GM12878 (cell line): ENCODE results near the gene TK2. TPM values are rescaled to one million over a fixed set of nuclear protein-coding genes. Genes with fewer than 3 reads are reported as not detected.

Experiments
- ATAC-seq: fragments of 200-7000 bp; cut with Tn5 transposase; 3 replicates; pipeline ENCODE4 v1.9.1; 2020; ENCODE audit warnings: mild to moderate bottlenecking, moderate library complexity
- BruUV-seq: library from RNA; stranded (reverse); fragments of 400-500 nt; replicated peaks from 2 replicates; lab custom pipeline; 2021; lab: Mats Ljungman, UMichigan
- CTCF ChIA-PET: fragments of 300-600 bp; sonication (Branson Sonifier 250); formaldehyde crosslinking; extraction: SDS; loops from one replicate; lab custom pipeline; 2021; ENCODE audit warnings: inconsistent platforms; lab: Yijun Ruan, JAX
- POLR2A ChIA-PET: fragments of 350-600 bp; formaldehyde crosslinking; extraction: SDS; loops from one replicate; lab custom pipeline; 2021; ENCODE audit warnings: inconsistent platforms; lab: Charles Lee
- RAD21 ChIA-PET: fragments of 300-600 bp; sonication (Branson Sonifier 250); formaldehyde crosslinking; loops from one replicate; lab custom pipeline; 2023; ENCODE audit warnings: antibody characterized with exemption; ENCODE audit not compliant: unreplicated experiment; lab: Charles Lee
- SMC1A ChIA-PET: fragments of 300-600 bp; sonication (Branson Sonifier 250); formaldehyde crosslinking; loops from one replicate; lab custom pipeline; 2023; ENCODE audit not compliant: unreplicated experiment, uncharacterized antibody; lab: Charles Lee
- DNase-seq: peaks from one replicate; pipeline ENCODE4 v3.0.0-alpha.2; 2011; ENCODE audit warnings: low read depth, low spot score
- FAIRE-seq: peaks from 3 replicates; lab custom pipeline; 2011; peaks lifted over from hg19 to GRCh38; lab: Jason Lieb, UNC
- H2AFZ ChIP-seq: 2 replicates; pipeline ENCODE4 v1.6.0; 2011; ENCODE audit warnings: low read depth, low read length, control low read depth; ENCODE audit not compliant: control insufficient read depth
- H3K27ac ChIP-seq: 2 replicates; pipeline ENCODE4 v1.5.1; 2011; ENCODE audit warnings: control low read depth; ENCODE audit not compliant: control insufficient read depth, insufficient read depth
- H3K27me3 ChIP-seq, 2 experiments: replicated peaks in 1 of 2; 2 replicates each; pipeline versions ENCODE4 v1.6.0 to v1.6.1; 2011; ENCODE audit warnings: low read length in 1 of 2; ENCODE audit not compliant: control insufficient read depth in 2 of 2, insufficient read depth in 2 of 2
- H3K36me3 ChIP-seq, 2 experiments: 2 replicates each; pipeline ENCODE4 v1.5.1; 2011; ENCODE audit warnings: low read length in 1 of 2; ENCODE audit not compliant: control insufficient read depth in 2 of 2, insufficient read depth in 2 of 2
- H3K4me1 ChIP-seq: 2 replicates; pipeline ENCODE4 v1.6.1; 2011; ENCODE audit warnings: mild to moderate bottlenecking, low read length, moderate library complexity, mixed read lengths; ENCODE audit not compliant: control insufficient read depth, insufficient read depth
- H3K4me2 ChIP-seq: 2 replicates; pipeline ENCODE4 v1.6.0; 2011; ENCODE audit warnings: control low read depth; ENCODE audit not compliant: control insufficient read depth, insufficient read depth
- H3K4me3 ChIP-seq: fragments of 200-600 bp; sonication (generic); 2 replicates; pipeline ENCODE4 v1.5.1; 2016
- H3K79me2 ChIP-seq: 2 replicates; pipeline ENCODE4 v1.6.0; 2011; ENCODE audit warnings: low read length; ENCODE audit not compliant: control insufficient read depth, insufficient read depth
- H3K9ac ChIP-seq: 2 replicates; pipeline ENCODE4 v1.8.0; 2011; ENCODE audit warnings: low read length, control low read depth, mixed read lengths; ENCODE audit not compliant: control insufficient read depth, insufficient read depth
- H3K9me3 ChIP-seq: replicated peaks from 3 replicates; pipeline ENCODE4 v1.5.1; 2011; ENCODE audit warnings: mild to moderate bottlenecking, low read length; ENCODE audit not compliant: control insufficient read depth, insufficient read depth
- H4K20me1 ChIP-seq: 2 replicates; pipeline ENCODE4 v1.6.0; 2011; ENCODE audit not compliant: control insufficient read depth, insufficient read depth
- ATF2 ChIP-seq: IDR thresholded peaks from 2 replicates; pipeline ENCODE4 v1.6.1; 2012; ENCODE audit warnings: low read length, inconsistent platforms
- BCL11A ChIP-seq: IDR thresholded peaks from 2 replicates; pipeline ENCODE4 v1.6.1; 2011; ENCODE audit warnings: low read depth, low read length
- BMI1 ChIP-seq: fragments of 450-650 bp; IDR thresholded peaks from 2 replicates; pipeline ENCODE4 v1.6.1; 2016; ENCODE audit warnings: mild to moderate bottlenecking, moderate library complexity, borderline replicate concordance
- E2F8 ChIP-seq: fragments of 450-650 bp; IDR thresholded peaks from 2 replicates; pipeline ENCODE4 v1.6.1; 2018; ENCODE audit warnings: mild to moderate bottlenecking, low read depth, moderate library complexity; ENCODE audit not compliant: partially characterized antibody
- IKZF1 ChIP-seq: fragments of 450-650 bp; conservative IDR thresholded peaks from 2 replicates; pipeline ENCODE4 v1.6.1; 2017; ENCODE audit warnings: antibody characterized with exemption, mild to moderate bottlenecking
- JUNB ChIP-seq: IDR thresholded peaks from 2 replicates; pipeline ENCODE4 v1.6.1; 2016; ENCODE audit warnings: antibody characterized with exemption, mild to moderate bottlenecking
- KDM1A ChIP-seq: fragments of 200-600 bp; sonication (generic); IDR thresholded peaks from 2 replicates; pipeline ENCODE4 v1.6.1; 2016; ENCODE audit warnings: borderline replicate concordance
- LARP7 ChIP-seq: fragments of 450-650 bp; IDR thresholded peaks from 2 replicates; pipeline ENCODE4 v1.6.1; 2017; ENCODE audit warnings: mild to moderate bottlenecking
- MEF2B ChIP-seq: fragments of 450-650 bp; IDR thresholded peaks from 2 replicates; pipeline ENCODE4 v1.6.1; 2018; ENCODE audit warnings: mild to moderate bottlenecking, moderate library complexity; ENCODE audit not compliant: partially characterized antibody, poor library complexity, severe bottlenecking
- RELA ChIP-seq: fragments of 450-650 bp; IDR thresholded peaks from 2 replicates; pipeline ENCODE4 v1.8.0; 2014; ENCODE audit warnings: borderline replicate concordance; ENCODE audit not compliant: partially characterized antibody
- RFX5 ChIP-seq: IDR thresholded peaks from 2 replicates; pipeline ENCODE4 v1.6.1; 2011; ENCODE audit warnings: low read depth, low read length, improper control_type of control experiment
- SREBF1 ChIP-seq: IDR thresholded peaks from 2 replicates; pipeline ENCODE4 v1.6.1; 2012; ENCODE audit warnings: mild to moderate bottlenecking, low read length
- TCF12 ChIP-seq: IDR thresholded peaks from 2 replicates; pipeline ENCODE4 v1.6.1; 2011; ENCODE audit warnings: low read depth, mild to moderate bottlenecking, low read length
- TCF7 ChIP-seq: IDR thresholded peaks from 2 replicates; pipeline ENCODE4 v1.6.1; 2014; ENCODE audit warnings: antibody characterized with exemption, borderline replicate concordance
- USF2 ChIP-seq: IDR thresholded peaks from 2 replicates; pipeline ENCODE4 v1.6.1; 2011; ENCODE audit warnings: low read depth, low read length, improper control_type of control experiment, borderline replicate concordance
- ZBED1 ChIP-seq: IDR thresholded peaks from 2 replicates; pipeline ENCODE4 v1.6.1; 2016; ENCODE audit warnings: borderline replicate concordance
- ZNF622 ChIP-seq: fragments of 450-650 bp; IDR thresholded peaks from 2 replicates; pipeline ENCODE4 v1.6.1; 2017; ENCODE audit warnings: mild to moderate bottlenecking, inconsistent platforms
- ZSCAN29 ChIP-seq: fragments of 450-650 bp; IDR thresholded peaks from 2 replicates; pipeline ENCODE4 v1.6.1; 2017; ENCODE audit warnings: mild to moderate bottlenecking, moderate library complexity
- WGBS: methylation state at CpG from one replicate; pipeline ENCODE4 v1.1.6; 2016; ENCODE audit warnings: low lambda C conversion rate; ENCODE audit not compliant: insufficient replicate concordance, insufficient coverage; ENCODE audit errors: missing lambda C conversion rate; 5-methylcytosine and 5-hydroxymethylcytosine counted together
- in situ Hi-C: fragments of 300-500 bp; cut with MboI; formaldehyde crosslinking; loops from 9 replicates; pipeline ENCODE4 v1.14.3; 2018; ENCODE audit warnings: mixed read lengths
- intact Hi-C: fragments of 100-400 bp; cut with micrococcal nuclease; formaldehyde crosslinking; loops from one replicate; pipeline ENCODE4 v1.14.2; 2022; ENCODE audit not compliant: unreplicated experiment
- polyA plus RNA-seq, 11 experiments: library from polyadenylated mRNA; depleted of rRNA in 4 of 11; unstranded in 6 of 11; stranded (reverse) in 5 of 11; fragments of >200 nt; fragmentation: Nextera tagmentation in 4 of 11; fragmentation: Illumina TruSeq in 1 of 11; extraction: Ambion mirVana in 4 of 11; extraction: Trizol in 1 of 11; gene quantifications; 1 replicate in 1 of 11; 2 replicates in 10 of 11; pipeline versions ENCODE4 v1.2.1 to v1.2.3, GENCODE V29; 2011 to 2016; ENCODE audit warnings: inconsistent platforms in 2 of 11, missing spikeins in 2 of 11, low read depth in 1 of 11
- total RNA-seq, 4 experiments: library from RNA; depleted of rRNA in 3 of 4; stranded (reverse); fragments of >200 nt in 3 of 4; fragmentation: Illumina TruSeq in 1 of 4; extraction: Trizol in 1 of 4; gene quantifications; 2 replicates each; pipeline versions ENCODE4 v1.2.1 to v1.2.3, GENCODE V29; 2013 to 2021

The TK2 gene
- total and polyA plus RNA-seq, 10 of the 15 experiments (the other 5 are each of a cell fraction or from before 2014, with no cell fraction given) = 1.3 to 12.4 (median 3.0) TPM

- BruUV-seq = no TSS peak
- ChIA-PET SMC1A (interaction anchor here (0.9 to 5.4 kb wide), 12 partner anchors 12 to 86 kb away, joined by 3 to 86 read pairs (median 6); partner anchors contain the start of genes CKLF and TK2), POLR2A (interaction anchor here (0.6 to 3.5 kb wide), 10 partner anchors 12 to 95 kb away, joined by 3 to 21 read pairs (median 4); partner anchors contain the start of genes CKLF and TK2), RAD21 (interaction anchor here (0.6 to 3.2 kb wide), 13 partner anchors 11 to 81 kb away, joined by 3 to 15 read pairs (median 4); partner anchors contain the start of gene CKLF), CTCF (interaction anchor here (0.5 to 6.0 kb wide), 16 partner anchors 13 to 218 kb away, joined by 3 to 35 read pairs (median 4); partner anchors contain the start of genes CKLF and TK2)
- Histone ChIP-seq H4K20me1 (no peaks in the 10 kb centered on the region), H2AFZ (no peak overlapping the region), H3K9ac (no peak overlapping the region), H3K27ac (peak overlapping the region; percentile 9; the same call in 1 of the 2 replicates), H3K36me3 (no peaks in the 10 kb centered on the region), H3K4me3 (no peak overlapping the region), H3K9me3 (no peaks in the 10 kb centered on the region), H3K4me2 (peak overlapping the region; percentile 60), H3K27me3 (no peaks in the 10 kb centered on the region), H3K79me2 (no peaks in the 10 kb centered on the region), H3K4me1 (peaks cover 69% of the 10 kb centered on the region)
- in situ Hi-C loops = no loop called here
- 15% methylated on average over 17 of the region's 17 CpGs for WGBS
- ATAC-seq = peak; percentile 72
- peak; percentile 86 for DNase-seq
- peak; percentile 71 for FAIRE-seq
- intact Hi-C loops = no loop called here
- TF ChIP-seq ZBED1 (no peak; the same call in 1 of the 2 replicates), KDM1A (no peak), JUNB (peak; percentile 92), E2F8 (no peak), MEF2B (peak; percentile 44), USF2 (no peak), TCF7 (0 out of 2 replicates have a peak, but pooled peaks have one; percentile 53), RFX5 (0 out of 2 replicates have a peak, but pooled peaks have one; percentile 45), IKZF1 (peak; percentile 99), TCF12 (peak; percentile 64; the same call in 1 of the 2 replicates), BCL11A (peak; percentile 85), BMI1 (no peak), ATF2 (peak; percentile 94), ZSCAN29 (no peak), RELA (no peak), LARP7 (no peak; the same call in 1 of the 2 replicates), ZNF622 (no peak), SREBF1 (no peak)
These were observed 27.8 kb downstream of the TK2 start for GRCh38 chr16:66521951-66522771.
